Fibroblast of pulmonary artery (primary cell): ENCODE data around the gene GMFB.
A peak's percentile ranks its signal among the peaks of the same experiment; 100 is the strongest.
"Not testable (repeated sequence)": the region's sequence is repeated elsewhere in the genome, so short reads cannot be mapped to it uniquely, and the experiment has no call there.

Experiments used
- DNase-seq: peaks from one replicate; pipeline ENCODE4 v3.0.0-alpha.2; 2010; ENCODE audit warnings: low read depth
- H3K4me3 ChIP-seq: replicated peaks from 2 replicates; pipeline ENCODE4 v1.5.1; 2011; ENCODE audit warnings: low read depth, mild to moderate bottlenecking, control low read depth, low read length, moderate library complexity
- CTCF ChIP-seq: IDR thresholded peaks from 2 replicates; pipeline ENCODE4 v1.5.1; 2011; ENCODE audit warnings: mild to moderate bottlenecking, control low read depth, low read length, inconsistent platforms; ENCODE audit errors: missing control alignments

The GMFB gene

GRCh38 chr14:54443981-54444380, 44.8 kb downstream of the GMFB start:
- TF ChIP-seq CTCF = no peak
- no peak for DNase-seq
- no peak overlapping the region for H3K4me3 ChIP-seq

- H3K4me3 ChIP-seq, DNase-seq: not testable (repeated sequence)
Measured at GRCh38 chr14:54442961-54443360, 45.8 kb downstream of the GMFB start.

- TF ChIP-seq CTCF = peak; percentile 69
- peak within 1 kb of the TSS; percentile 87 for H3K4me3 ChIP-seq
- peak; percentile 92 for DNase-seq
Measured at GRCh38 chr14:54440873-54441868, 47.6 kb downstream of the GMFB start, which contains the start of gene CNIH1. TSS of gene CNIH1 (minus strand) at chr14:54441374. CDS start at chr14:54441327, 47 bp downstream.

GRCh38 chr14:54440476-54440872, 48.3 kb downstream of the GMFB start:
- peak; percentile 23 for DNase-seq
- no peak for TF ChIP-seq CTCF
- H3K4me3 ChIP-seq = peak overlapping the region; percentile 87

- peak; percentile 51 for DNase-seq
- TF ChIP-seq CTCF = no peak
- peak overlapping the region; percentile 87 for H3K4me3 ChIP-seq
Measured at GRCh38 chr14:54440037-54440436, 48.7 kb downstream of the GMFB start.

GRCh38 chr14:54438703-54439102, 50.1 kb downstream of the GMFB start:
- TF ChIP-seq CTCF = no peak
- no peak overlapping the region for H3K4me3 ChIP-seq
- DNase-seq = no peak

GRCh38 chr14:54437954-54438353, 50.8 kb downstream of the GMFB start:
- not testable (repeated sequence) for H3K4me3 ChIP-seq, DNase-seq

- H3K4me3 ChIP-seq = no peak overlapping the region
- TF ChIP-seq CTCF = no peak
- DNase-seq = peak; percentile 68
Measured at GRCh38 chr14:54435500-54435981, 53.2 kb downstream of the GMFB start.
